ENCODE measurements around the gene SLC2A6. TPM values are rescaled to one million over a fixed set of nuclear protein-coding genes. Genes with fewer than 3 reads are reported as not detected.

SLC2A6 gene
- total RNA-seq, 5 donors from 2014 or later (not counting 1 experiment from before 2014, with no cell fraction given): 3.6 to 6.1 (median 4.9) TPM

GRCh38 chr9:133516256-133516960 lies 37.5 kb upstream of the SLC2A6 start:
- H3K9me3 Mint-ChIP-seq: no peaks in the 10 kb centered on the region
- CTCF ChIA-PET: no interaction called here
- POLR2A ChIA-PET: no interaction called here
- H3K4me1 Mint-ChIP-seq: no peaks in the 10 kb centered on the region
- H3K36me3 ChIP-seq (ENCODE audit: control insufficient read depth in 2 of 2, extremely low read depth in 1 of 2, insufficient read depth in 1 of 2, low read length in 1 of 2): no peaks in the 10 kb centered on the region
- peaks cover 0 to 40% of the 10 kb centered on the region in 2 experiments for H3K27me3 ChIP-seq (replicated peaks in 1 of 2; ENCODE audit: control insufficient read depth in 2 of 2, extremely low read depth in 1 of 2, insufficient read depth in 2 of 2, low read length in 1 of 2)
- H3K4me3 Mint-ChIP-seq: no peak overlapping the region
- H3K4me3 ChIP-seq (ENCODE audit: control insufficient read depth in 1 of 2, extremely low read depth in 1 of 2, low read length in 1 of 2): no peak overlapping the region
- no peaks in the 10 kb centered on the region for H3K4me1 ChIP-seq (ENCODE audit: control insufficient read depth in 1 of 2, extremely low read depth in 1 of 2, insufficient read depth in 2 of 2, low read length in 2 of 2)
- WGBS (ENCODE audit: insufficient coverage): 71% methylated on average over 11 of the region's 11 CpGs
- no peak overlapping the region for H3K27ac Mint-ChIP-seq
- H3K9me3 ChIP-seq: no peaks in the 10 kb centered on the region
- no peak for ATAC-seq (replicated peaks in 1 of 4)
- H3K27ac ChIP-seq (ENCODE audit: low read length): no peak overlapping the region
- no peak for DNase-seq
- H3K27me3 Mint-ChIP-seq: peaks cover 0 to 4% of the 10 kb centered on the region in 2 donors
- no peaks in the 10 kb centered on the region for H3K36me3 Mint-ChIP-seq

- ATAC-seq (replicated peaks in 1 of 4) (no peak), DNase-seq (no peak)
- no peaks in the 10 kb centered on the region for H3K9me3 Mint-ChIP-seq
- Histone ChIP-seq H3K9me3 (no peaks in the 10 kb centered on the region), H3K4me3 (ENCODE audit: control insufficient read depth in 1 of 2, extremely low read depth in 1 of 2, low read length in 1 of 2) (no peak overlapping the region), H3K27me3 (replicated peaks in 1 of 2; ENCODE audit: control insufficient read depth in 2 of 2, extremely low read depth in 1 of 2, insufficient read depth in 2 of 2, low read length in 1 of 2) (peaks cover 0 to 40% of the 10 kb centered on the region in 2 experiments), H3K36me3 (ENCODE audit: control insufficient read depth in 2 of 2, extremely low read depth in 1 of 2, insufficient read depth in 1 of 2, low read length in 1 of 2) (no peaks in the 10 kb centered on the region), H3K4me1 (ENCODE audit: control insufficient read depth in 1 of 2, extremely low read depth in 1 of 2, insufficient read depth in 2 of 2, low read length in 2 of 2) (no peaks in the 10 kb centered on the region), H3K27ac (ENCODE audit: low read length) (no peak overlapping the region)
- no peak overlapping the region for H3K4me3 Mint-ChIP-seq
- peaks cover 0 to under 1% (median under 1%) of the 10 kb centered on the region in 3 donors for H3K4me1 Mint-ChIP-seq
- ChIA-PET POLR2A (no interaction called here), CTCF (no interaction called here)
- no peaks in the 10 kb centered on the region for H3K36me3 Mint-ChIP-seq
- H3K27me3 Mint-ChIP-seq: peaks cover 0 to 4% of the 10 kb centered on the region in 2 donors
- H3K27ac Mint-ChIP-seq: no peak overlapping the region
- 86% methylated on average over 15 of the region's 17 CpGs for WGBS (ENCODE audit: insufficient coverage)
Observed at GRCh38 chr9:133515615-133516255, 36.8 kb upstream of the SLC2A6 start.

- 86% methylated on average over 10 of the region's 10 CpGs for WGBS (ENCODE audit: insufficient coverage)
- POLR2A ChIA-PET: no interaction called here
- ATAC-seq (replicated peaks in 1 of 4): no peak
Observed at GRCh38 chr9:133515240-133515610, 36.3 kb upstream of the SLC2A6 start.

GRCh38 chr9:133514460-133515239 lies 35.8 kb upstream of the SLC2A6 start:
- ATAC-seq (replicated peaks in 1 of 4) (no peak), DNase-seq (no peak)
- no peaks in the 10 kb centered on the region for H3K9me3 ChIP-seq
- peaks cover 0 to 36% of the 10 kb centered on the region in 2 experiments for H3K27me3 ChIP-seq (replicated peaks in 1 of 2; ENCODE audit: control insufficient read depth in 2 of 2, extremely low read depth in 1 of 2, insufficient read depth in 2 of 2, low read length in 1 of 2)
- no peak overlapping the region for H3K4me3 ChIP-seq (ENCODE audit: control insufficient read depth in 1 of 2, extremely low read depth in 1 of 2, low read length in 1 of 2)
- peaks cover under 1 to 5% of the 10 kb centered on the region in 2 experiments for H3K4me1 ChIP-seq (ENCODE audit: control insufficient read depth in 1 of 2, extremely low read depth in 1 of 2, insufficient read depth in 2 of 2, low read length in 2 of 2)
- WGBS (ENCODE audit: insufficient coverage): 76% methylated on average over 10 of the region's 14 CpGs
- Mint-ChIP-seq H3K36me3 (no peaks in the 10 kb centered on the region), H3K27me3 (peaks cover 0 to 4% of the 10 kb centered on the region in 2 donors), H3K9me3 (no peaks in the 10 kb centered on the region), H3K4me3 (no peak overlapping the region), H3K27ac (no peak overlapping the region), H3K4me1 (peaks cover 4 to 11% (median 6%) of the 10 kb centered on the region in 3 donors)
- H3K27ac ChIP-seq (ENCODE audit: low read length): no peak overlapping the region
- ChIA-PET POLR2A (no interaction called here), CTCF (no interaction called here)
- no peaks in the 10 kb centered on the region for H3K36me3 ChIP-seq (ENCODE audit: control insufficient read depth in 2 of 2, extremely low read depth in 1 of 2, insufficient read depth in 1 of 2, low read length in 1 of 2)

More at GRCh38 chr9:133515240-133515610, 36.3 kb upstream of the SLC2A6 start:
- no peak for DNase-seq
- Mint-ChIP-seq H3K9me3 (no peaks in the 10 kb centered on the region), H3K36me3 (no peaks in the 10 kb centered on the region), H3K4me1 (peaks cover under 1 to 6% (median 2%) of the 10 kb centered on the region in 3 donors), H3K27me3 (peaks cover 0 to 4% of the 10 kb centered on the region in 2 donors), H3K4me3 (no peak overlapping the region), H3K27ac (no peak overlapping the region)
- no peak overlapping the region for H3K27ac ChIP-seq (ENCODE audit: low read length)
- no peaks in the 10 kb centered on the region for H3K9me3 ChIP-seq
- no peak overlapping the region for H3K4me3 ChIP-seq (ENCODE audit: control insufficient read depth in 1 of 2, extremely low read depth in 1 of 2, low read length in 1 of 2)
- H3K4me1 ChIP-seq (ENCODE audit: control insufficient read depth in 1 of 2, extremely low read depth in 1 of 2, insufficient read depth in 2 of 2, low read length in 2 of 2): no peaks in the 10 kb centered on the region
- no peaks in the 10 kb centered on the region for H3K36me3 ChIP-seq (ENCODE audit: control insufficient read depth in 2 of 2, extremely low read depth in 1 of 2, insufficient read depth in 1 of 2, low read length in 1 of 2)
- CTCF ChIA-PET: no interaction called here
- H3K27me3 ChIP-seq (replicated peaks in 1 of 2; ENCODE audit: control insufficient read depth in 2 of 2, extremely low read depth in 1 of 2, insufficient read depth in 2 of 2, low read length in 1 of 2): peaks cover 0 to 40% of the 10 kb centered on the region in 2 experiments

- 77% methylated on average over 16 of the region's 28 CpGs for WGBS (ENCODE audit: insufficient coverage)
- H3K27me3 ChIP-seq (replicated peaks in 1 of 2; ENCODE audit: control insufficient read depth in 2 of 2, extremely low read depth in 1 of 2, insufficient read depth in 2 of 2, low read length in 1 of 2): peaks cover 0 to 30% of the 10 kb centered on the region in 2 experiments
- ATAC-seq (replicated peaks in 1 of 4) (no peak), DNase-seq (no peak)
- no peaks in the 10 kb centered on the region for H3K9me3 ChIP-seq
- POLR2A ChIA-PET: no interaction called here
- Mint-ChIP-seq H3K36me3 (no peaks in the 10 kb centered on the region), H3K9me3 (no peaks in the 10 kb centered on the region), H3K4me1 (peaks cover 14 to 22% (median 16%) of the 10 kb centered on the region in 3 donors), H3K27me3 (peaks cover 0 to 4% of the 10 kb centered on the region in 2 donors), H3K27ac (no peak overlapping the region), H3K4me3 (no peak overlapping the region)
- H3K4me3 ChIP-seq (ENCODE audit: control insufficient read depth in 1 of 2, extremely low read depth in 1 of 2, low read length in 1 of 2): no peak overlapping the region
- H3K4me1 ChIP-seq (ENCODE audit: control insufficient read depth in 1 of 2, extremely low read depth in 1 of 2, insufficient read depth in 2 of 2, low read length in 2 of 2): peaks cover 6 to 17% of the 10 kb centered on the region in 2 experiments
- H3K27ac ChIP-seq (ENCODE audit: low read length): no peak overlapping the region
- H3K36me3 ChIP-seq (ENCODE audit: control insufficient read depth in 2 of 2, extremely low read depth in 1 of 2, insufficient read depth in 1 of 2, low read length in 1 of 2): no peaks in the 10 kb centered on the region
- CTCF ChIA-PET: no interaction called here
Observed at GRCh38 chr9:133513214-133514100, 34.6 kb upstream of the SLC2A6 start.
